Thyroid gland (tissue), 4 donors: Measurements from ENCODE around the gene TMC1. TPM values are rescaled to one million over a fixed set of nuclear protein-coding genes. Genes with fewer than 3 reads are reported as not detected.

Source experiments
- DNase-seq, 2 donors: peaks; one replicate each; pipeline ENCODE4 v3.0.0-alpha.2; 2019
- H3K27ac ChIP-seq, 3 donors: fragments of 200-600 bp; sonication (generic); 1 replicate in 2 of 3; 2 replicates in 1 of 3; pipeline ENCODE4 v1.5.1; 2016 to 2019; ENCODE audit warnings: mild to moderate bottlenecking in 1 of 3, moderate library complexity in 1 of 3
- H3K27me3 ChIP-seq: fragments of 200-600 bp; sonication (generic); one replicate; pipeline ENCODE4 v1.5.1; 2019
- H3K36me3 ChIP-seq, 2 donors: fragments of 200-600 bp; sonication (generic); one replicate each; pipeline ENCODE4 v1.5.1; 2016 to 2019
- H3K4me1 ChIP-seq, 2 donors: fragments of 200-600 bp; sonication (generic); one replicate each; pipeline ENCODE4 v1.5.1; 2017 to 2019
- H3K4me3 ChIP-seq, 3 donors: fragments of 200-600 bp; sonication (generic); replicated peaks in 1 of 3; 1 replicate in 2 of 3; 2 replicates in 1 of 3; pipeline ENCODE4 v1.5.1; 2016; ENCODE audit warnings: mild to moderate bottlenecking in 1 of 3
- H3K9me3 ChIP-seq: fragments of 200-600 bp; sonication (generic); one replicate; pipeline ENCODE4 v1.5.1; 2017
- POLR2A ChIP-seq, 2 donors: fragments of 450-650 bp; IDR thresholded peaks; one replicate each; pipeline ENCODE4 v1.6.1; 2017; ENCODE audit warnings: antibody characterized with exemption in 2 of 2, mild to moderate bottlenecking in 2 of 2, moderate library complexity in 1 of 2
- WGBS, 2 donors: methylation state at CpG; one replicate each; pipeline ENCODE4 v1.1.5; 2017; 5-methylcytosine and 5-hydroxymethylcytosine counted together
- intact Hi-C: fragments of 100-400 bp; cut with DNase I; formaldehyde crosslinking; loops from one replicate; pipeline ENCODE4 v1.15.1; 2023
- total RNA-seq, 4 donors: library from RNA; depleted of rRNA; stranded (reverse); fragments of >200 nt; gene quantifications; one replicate each; pipeline ENCODE4 v1.2.3, GENCODE V29; 2016
- TF ChIP-seq, protein P1 (sequence below), 6 experiments: fragments of 200-600 bp in 3 of 6; fragments of 450-650 bp in 3 of 6; sonication (generic) in 3 of 6; IDR thresholded peaks; one replicate each; pipeline ENCODE4 v1.5.1; 2016 to 2019; ENCODE audit warnings: antibody characterized with exemption in 6 of 6, mild to moderate bottlenecking in 2 of 6, inconsistent platforms in 1 of 6, moderate library complexity in 1 of 6

TMC1 gene
- total RNA-seq, 4 donors from 2014 or later, result 0.11 to 0.13 TPM; not detected in 2

GRCh38 chr9:72590824-72591223 lies 69.4 kb downstream of the TMC1 start:
- WGBS, 2 donors, result 90 to 92% methylated on average over 3 of the region's 3 CpGs
- Histone ChIP-seq H3K27me3 (no peaks in the 10 kb centered on the region), H3K9me3 (no peaks in the 10 kb centered on the region), H3K27ac (no peak overlapping the region), H3K4me3 (no peak overlapping the region), H3K4me1 (peaks cover 5 to 13% of the 10 kb centered on the region in 2 donors), H3K36me3 (no peaks in the 10 kb centered on the region)
- intact Hi-C loops, result loop anchor here (10.0 kb wide), 1 partner anchor 216 kb away; no protein-coding TSS in a partner anchor
- no peak for DNase-seq
- no peak for TF ChIP-seq POLR2A (IDR thresholded peaks at IDR 0.05)
- TF ChIP-seq, protein P1, sequence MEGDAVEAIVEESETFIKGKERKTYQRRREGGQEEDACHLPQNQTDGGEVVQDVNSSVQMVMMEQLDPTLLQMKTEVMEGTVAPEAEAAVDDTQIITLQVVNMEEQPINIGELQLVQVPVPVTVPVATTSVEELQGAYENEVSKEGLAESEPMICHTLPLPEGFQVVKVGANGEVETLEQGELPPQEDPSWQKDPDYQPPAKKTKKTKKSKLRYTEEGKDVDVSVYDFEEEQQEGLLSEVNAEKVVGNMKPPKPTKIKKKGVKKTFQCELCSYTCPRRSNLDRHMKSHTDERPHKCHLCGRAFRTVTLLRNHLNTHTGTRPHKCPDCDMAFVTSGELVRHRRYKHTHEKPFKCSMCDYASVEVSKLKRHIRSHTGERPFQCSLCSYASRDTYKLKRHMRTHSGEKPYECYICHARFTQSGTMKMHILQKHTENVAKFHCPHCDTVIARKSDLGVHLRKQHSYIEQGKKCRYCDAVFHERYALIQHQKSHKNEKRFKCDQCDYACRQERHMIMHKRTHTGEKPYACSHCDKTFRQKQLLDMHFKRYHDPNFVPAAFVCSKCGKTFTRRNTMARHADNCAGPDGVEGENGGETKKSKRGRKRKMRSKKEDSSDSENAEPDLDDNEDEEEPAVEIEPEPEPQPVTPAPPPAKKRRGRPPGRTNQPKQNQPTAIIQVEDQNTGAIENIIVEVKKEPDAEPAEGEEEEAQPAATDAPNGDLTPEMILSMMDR (IDR thresholded peaks at IDR 0.05), result no peak

DNA sequence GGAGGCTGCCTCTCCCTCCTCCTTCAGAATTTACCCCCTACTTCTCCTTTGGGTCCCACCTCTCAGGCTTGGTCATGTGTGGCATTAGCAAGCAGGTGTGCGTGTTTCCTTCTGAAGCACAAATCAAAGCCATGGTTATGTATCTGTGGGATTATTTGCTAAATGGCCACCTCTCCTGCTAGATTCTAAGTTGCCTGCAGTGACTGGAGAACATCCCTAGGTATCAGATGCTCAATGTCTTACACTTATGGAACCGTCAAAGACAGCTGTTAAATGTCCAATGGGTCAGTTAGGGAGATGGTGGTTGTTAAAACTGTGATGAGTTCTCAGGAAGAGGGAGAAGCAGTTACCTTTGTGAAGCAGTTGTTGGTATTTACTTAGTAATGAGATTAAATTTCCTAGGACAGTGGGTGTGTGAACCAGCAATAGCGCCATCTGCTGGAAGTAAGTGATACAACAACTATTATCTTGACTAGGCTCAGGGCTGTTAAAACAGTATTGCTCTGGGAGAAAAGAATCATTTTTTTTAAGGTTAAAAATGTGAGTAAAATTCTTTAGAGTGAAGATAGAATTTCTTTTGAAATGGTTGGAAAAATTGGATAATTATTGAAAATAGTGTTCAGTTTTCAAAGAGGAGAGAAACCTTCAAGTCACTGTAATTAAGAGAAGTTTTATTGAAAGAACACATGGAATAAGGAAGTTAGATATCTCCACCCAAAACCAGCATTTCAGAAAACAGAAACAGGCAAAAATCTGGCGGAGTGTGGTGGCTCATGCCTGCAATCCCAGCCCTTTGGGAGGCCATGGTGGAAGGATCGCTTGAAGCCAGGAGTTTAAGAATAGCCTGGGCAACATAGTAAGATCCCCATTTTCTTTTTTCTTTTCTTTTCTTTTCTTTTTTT lies 71.3 kb downstream of the TMC1 start:
- no peak for DNase-seq
- TF ChIP-seq POLR2A (IDR thresholded peaks at IDR 0.05), result no peak
- TF ChIP-seq, protein P1 (IDR thresholded peaks at IDR 0.05), result peak; percentile 59 to 90 (median 82)
- H3K27me3 ChIP-seq, result no peaks in the 10 kb centered on the region
- H3K4me3 ChIP-seq, result no peak overlapping the region
- H3K4me1 ChIP-seq, result peaks cover 5 to 13% of the 10 kb centered on the region in 2 donors
- no peak overlapping the region for H3K27ac ChIP-seq
- H3K9me3 ChIP-seq, result no peaks in the 10 kb centered on the region
- intact Hi-C loops, result loop anchor here (10.0 kb wide), 1 partner anchor 218 kb away; no protein-coding TSS in a partner anchor
- H3K36me3 ChIP-seq, result no peaks in the 10 kb centered on the region
- WGBS, 2 donors, result 44 to 53% methylated on average over 5 of the region's 5 CpGs

- Histone ChIP-seq H3K27me3 (no peaks in the 10 kb centered on the region), H3K36me3 (no peaks in the 10 kb centered on the region), H3K9me3 (no peaks in the 10 kb centered on the region), H3K4me3 (no peak overlapping the region), H3K27ac (no peak overlapping the region), H3K4me1 (peaks cover 0 to 2% of the 10 kb centered on the region in 2 donors)
- WGBS, 2 donors, result 83 to 86% methylated on average over 6 of the region's 6 CpGs
- intact Hi-C loops, result loop anchor here (5.0 to 10.0 kb wide), 2 partner anchors 222 to 299 kb away; no protein-coding TSS in a partner anchor
- DNase-seq, result no peak
- TF ChIP-seq, protein P1 (IDR thresholded peaks at IDR 0.05), result no peak
- no peak for TF ChIP-seq POLR2A (IDR thresholded peaks at IDR 0.05)
Measured at GRCh38 chr9:72596451-72597180, 75.2 kb downstream of the TMC1 start.

DNA sequence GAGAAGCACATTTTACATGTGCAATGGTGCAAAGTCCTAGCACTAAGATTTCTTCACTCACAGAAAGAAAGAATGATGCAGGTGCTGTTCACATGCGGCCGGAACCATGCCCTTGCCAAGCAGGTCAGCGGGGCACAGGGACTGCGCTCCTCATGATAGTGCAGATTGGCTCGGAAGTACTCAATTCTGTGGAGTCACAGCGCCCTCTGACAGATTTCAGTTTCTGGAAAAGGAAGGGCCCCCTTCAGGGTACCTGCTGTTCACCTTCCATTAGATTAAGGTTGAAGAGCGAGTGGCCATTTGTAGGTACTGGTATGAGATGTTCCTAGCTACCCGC lies 75.7 kb downstream of the TMC1 start:
- Histone ChIP-seq H3K27ac (no peak overlapping the region), H3K27me3 (no peaks in the 10 kb centered on the region), H3K36me3 (no peaks in the 10 kb centered on the region), H3K4me1 (peaks cover 0 to 2% of the 10 kb centered on the region in 2 donors), H3K9me3 (no peaks in the 10 kb centered on the region), H3K4me3 (no peak overlapping the region)
- no peak for TF ChIP-seq POLR2A (IDR thresholded peaks at IDR 0.05)
- TF ChIP-seq, protein P1 (IDR thresholded peaks at IDR 0.05), result no peak
- WGBS, 2 donors, result 93 to 95% methylated on average over 8 of the region's 8 CpGs
- intact Hi-C loops, result loop anchor here (5.0 to 10.0 kb wide), 2 partner anchors 222 to 300 kb away; no protein-coding TSS in a partner anchor
- no peak for DNase-seq
